ENCODE data around the gene HOXA7. TPM values are rescaled to one million over a fixed set of nuclear protein-coding genes. Genes with fewer than 3 reads are reported as not detected.
A peak's percentile ranks its signal among the peaks of the same experiment; 100 is the strongest.

Gene HOXA7
- total RNA-seq, 1 donor from 2014 or later = 34.2 TPM

GRCh38 chr7:27128776-27129728 lies 27.4 kb downstream of the HOXA7 start:
- peak overlapping the region; percentile 52 for H3K4me3 ChIP-seq (ENCODE audit: low read depth, low read length)
- DNase-seq (ENCODE audit: low read depth) = no peak
- H3K27me3 ChIP-seq (ENCODE audit: control insufficient read depth, insufficient read depth, low read length) = no peaks in the 10 kb centered on the region
- no peak for TF ChIP-seq CTCF (IDR thresholded peaks at IDR 0.05; ENCODE audit: insufficient read depth, low read length, poor library complexity, severe bottlenecking)
- peaks cover 1% of the 10 kb centered on the region for H3K36me3 ChIP-seq (ENCODE audit: control insufficient read depth, insufficient read depth, low read length)

- DNase-seq (ENCODE audit: low read depth) = no peak
- H3K36me3 ChIP-seq (ENCODE audit: control insufficient read depth, insufficient read depth, low read length) = peaks cover 1% of the 10 kb centered on the region
- H3K27me3 ChIP-seq (ENCODE audit: control insufficient read depth, insufficient read depth, low read length) = no peaks in the 10 kb centered on the region
- no peak overlapping the region for H3K4me3 ChIP-seq (ENCODE audit: low read depth, low read length)
- TF ChIP-seq CTCF (IDR thresholded peaks at IDR 0.05; ENCODE audit: insufficient read depth, low read length, poor library complexity, severe bottlenecking) = no peak
Observed at GRCh38 chr7:27128034-27128433, 28.4 kb downstream of the HOXA7 start.

- H3K36me3 ChIP-seq (ENCODE audit: control insufficient read depth, insufficient read depth, low read length) = peaks cover 1% of the 10 kb centered on the region
- no peaks in the 10 kb centered on the region for H3K27me3 ChIP-seq (ENCODE audit: control insufficient read depth, insufficient read depth, low read length)
- no peak overlapping the region for H3K4me3 ChIP-seq (ENCODE audit: low read depth, low read length)
- no peak for TF ChIP-seq CTCF (IDR thresholded peaks at IDR 0.05; ENCODE audit: insufficient read depth, low read length, poor library complexity, severe bottlenecking)
- no peak for DNase-seq (ENCODE audit: low read depth)
Observed at GRCh38 chr7:27126596-27127327, 29.7 kb downstream of the HOXA7 start.

GRCh38 chr7:27125986-27126394 lies 30.5 kb downstream of the HOXA7 start:
- DNase-seq (ENCODE audit: low read depth) = no peak
- H3K4me3 ChIP-seq (ENCODE audit: low read depth, low read length) = no peak overlapping the region
- no peak for TF ChIP-seq CTCF (IDR thresholded peaks at IDR 0.05; ENCODE audit: insufficient read depth, low read length, poor library complexity, severe bottlenecking)

GRCh38 chr7:27124902-27125689 lies 31.4 kb downstream of the HOXA7 start:
- no peak for DNase-seq (ENCODE audit: low read depth)
- TF ChIP-seq CTCF (IDR thresholded peaks at IDR 0.05; ENCODE audit: insufficient read depth, low read length, poor library complexity, severe bottlenecking) = no peak
- Histone ChIP-seq H3K36me3 (ENCODE audit: control insufficient read depth, insufficient read depth, low read length) (peaks cover 1% of the 10 kb centered on the region), H3K4me3 (ENCODE audit: low read depth, low read length) (peak overlapping the region; percentile 59), H3K27me3 (ENCODE audit: control insufficient read depth, insufficient read depth, low read length) (no peaks in the 10 kb centered on the region)

More at GRCh38 chr7:27125986-27126394, 30.5 kb downstream of the HOXA7 start:
- no peaks in the 10 kb centered on the region for H3K27me3 ChIP-seq (ENCODE audit: control insufficient read depth, insufficient read depth, low read length)
- H3K36me3 ChIP-seq (ENCODE audit: control insufficient read depth, insufficient read depth, low read length) = peaks cover 1% of the 10 kb centered on the region
